ENCODE results near the gene PDXK.
"Not testable (repeated sequence)": the region's sequence is repeated elsewhere in the genome, so short reads cannot be mapped to it uniquely, and the experiment has no call there.

The PDXK gene

GRCh38 chr21:43697758-43698643 is 20.9 kb upstream of the PDXK start:
- no peaks in the 10 kb centered on the region for H3K9me2 ChIP-seq (replicated peaks; ENCODE audit: insufficient read depth, low read length)
- no peaks in the 10 kb centered on the region for H3K79me2 ChIP-seq (ENCODE audit: insufficient read depth, low read length)
- no peaks in the 10 kb centered on the region for H3K9me3 ChIP-seq (ENCODE audit: insufficient read depth, low read length)
- 0 out of 2 replicates have a peak, but pooled peaks cover 7% of the 10 kb centered on the region for H3K36me3 ChIP-seq (ENCODE audit: low read length)
- no peak overlapping the region for H2AFZ ChIP-seq (ENCODE audit: low read depth, low read length, severe bottlenecking)
- H3F3A ChIP-seq (ENCODE audit: insufficient read depth): peaks cover 7% of the 10 kb centered on the region; the same call in 1 of the 2 replicates
- no peak overlapping the region for H3K4me3 ChIP-seq (ENCODE audit: insufficient read depth, low read length, poor library complexity, severe bottlenecking)
- H3K9ac ChIP-seq (ENCODE audit: low read length): no peak overlapping the region
- H3K4me2 ChIP-seq (ENCODE audit: low read depth, low read length, poor library complexity, severe bottlenecking): no peak overlapping the region
- no peak overlapping the region for H3K27ac ChIP-seq (ENCODE audit: low read depth, low read length)
- no peaks in the 10 kb centered on the region for H4K20me1 ChIP-seq (ENCODE audit: low read depth, low read length)
- H3K27me3 ChIP-seq (ENCODE audit: low read length): no peaks in the 10 kb centered on the region
- no peak for TF ChIP-seq CTCF (IDR thresholded peaks at IDR 0.05; ENCODE audit: insufficient read depth, low read length, poor library complexity, severe bottlenecking)
- TF ChIP-seq EZH2phosphoT487 (conservative IDR thresholded peaks at IDR 0.05; ENCODE audit: low read length): no peak

GRCh38 chr21:43699492-43699777 is 19.5 kb upstream of the PDXK start:
- H3K36me3 ChIP-seq (ENCODE audit: low read length); H3K27ac ChIP-seq (ENCODE audit: low read depth, low read length); H3K9me3 ChIP-seq (ENCODE audit: insufficient read depth, low read length); H2AFZ ChIP-seq (ENCODE audit: low read depth, low read length, severe bottlenecking); H3K9me2 ChIP-seq (replicated peaks; ENCODE audit: insufficient read depth, low read length); H3K4me3 ChIP-seq (ENCODE audit: insufficient read depth, low read length, poor library complexity, severe bottlenecking); H3K27me3 ChIP-seq (ENCODE audit: low read length); H3K79me2 ChIP-seq (ENCODE audit: insufficient read depth, low read length); H3K9ac ChIP-seq (ENCODE audit: low read length); H4K20me1 ChIP-seq (ENCODE audit: low read depth, low read length); H3F3A ChIP-seq (ENCODE audit: insufficient read depth); H3K4me2 ChIP-seq (ENCODE audit: low read depth, low read length, poor library complexity, severe bottlenecking): not testable (repeated sequence)

GRCh38 chr21:43699933-43700599 is 18.9 kb upstream of the PDXK start:
- H3K4me3 ChIP-seq (ENCODE audit: insufficient read depth, low read length, poor library complexity, severe bottlenecking): no peak overlapping the region
- H4K20me1 ChIP-seq (ENCODE audit: low read depth, low read length): no peaks in the 10 kb centered on the region
- H3K9ac ChIP-seq (ENCODE audit: low read length): no peak overlapping the region
- 0 out of 2 replicates have a peak, but pooled peaks cover 7% of the 10 kb centered on the region for H3K36me3 ChIP-seq (ENCODE audit: low read length)
- no peak overlapping the region for H3K27ac ChIP-seq (ENCODE audit: low read depth, low read length)
- H3K79me2 ChIP-seq (ENCODE audit: insufficient read depth, low read length): no peaks in the 10 kb centered on the region
- H3K9me2 ChIP-seq (replicated peaks; ENCODE audit: insufficient read depth, low read length): no peaks in the 10 kb centered on the region
- H3K27me3 ChIP-seq (ENCODE audit: low read length): no peaks in the 10 kb centered on the region
- H3K4me2 ChIP-seq (ENCODE audit: low read depth, low read length, poor library complexity, severe bottlenecking): no peak overlapping the region
- TF ChIP-seq CTCF (IDR thresholded peaks at IDR 0.05; ENCODE audit: insufficient read depth, low read length, poor library complexity, severe bottlenecking): no peak
- peaks cover 7% of the 10 kb centered on the region; the same call in 1 of the 2 replicates for H3F3A ChIP-seq (ENCODE audit: insufficient read depth)
- no peak overlapping the region for H2AFZ ChIP-seq (ENCODE audit: low read depth, low read length, severe bottlenecking)
- H3K9me3 ChIP-seq (ENCODE audit: insufficient read depth, low read length): no peaks in the 10 kb centered on the region
